Neural cell (in vitro differentiated cells): Measurements from ENCODE around the gene AHRR. TPM values are rescaled to one million over a fixed set of nuclear protein-coding genes. Genes with fewer than 3 reads are reported as not detected.
"Not testable (repeated sequence)": the region's sequence is repeated elsewhere in the genome, so short reads cannot be mapped to it uniquely, and the experiment has no call there.

ENCODE experiments used
- H2AFZ ChIP-seq: fragments of 200-600, 300-800 bp; sonication (generic), shearing (Covaris generic); 2 replicates; pipeline ENCODE4 v1.6.0; 2014; ENCODE audit warnings: low read depth, mild to moderate bottlenecking, antibody characterized with exemption, low read length, moderate library complexity
- H3F3A ChIP-seq: fragments of 200-600 bp; shearing (Covaris generic); 2 replicates; pipeline ENCODE4 v1.6.1; 2016; ENCODE audit warnings: mild to moderate bottlenecking, moderate library complexity, mixed read lengths, antibody characterized with exemption, low read length; ENCODE audit not compliant: insufficient read depth, poor library complexity, severe bottlenecking
- H3K27ac ChIP-seq: fragments of 200-600, 300-800 bp; sonication (generic), shearing (Covaris generic); 2 replicates; pipeline ENCODE4 v1.5.1; 2014; ENCODE audit warnings: mild to moderate bottlenecking, low read length, moderate library complexity
- H3K27me3 ChIP-seq: fragments of 300-800, 200-600 bp; sonication (generic), shearing (Covaris generic); 2 replicates; pipeline ENCODE4 v1.6.0; 2014; ENCODE audit warnings: mild to moderate bottlenecking, low read depth, low read length, moderate library complexity; ENCODE audit not compliant: insufficient read depth
- H3K36me3 ChIP-seq: fragments of 300-800, 200-600 bp; sonication (generic), shearing (Covaris generic); 2 replicates; pipeline ENCODE4 v1.5.1; 2014; ENCODE audit warnings: mild to moderate bottlenecking, antibody characterized with exemption, low read length, moderate library complexity; ENCODE audit not compliant: insufficient read depth
- H3K4me2 ChIP-seq: fragments of 300-800, 200-600 bp; sonication (generic), shearing (Covaris generic); 2 replicates; pipeline ENCODE4 v1.6.0; 2014; ENCODE audit warnings: mild to moderate bottlenecking, low read length
- H3K4me3 ChIP-seq: fragments of 300-800, 200-600 bp; sonication (generic), shearing (Covaris generic); 2 replicates; pipeline ENCODE4 v1.5.1; 2014; ENCODE audit warnings: mild to moderate bottlenecking, low read length, moderate library complexity
- H3K79me2 ChIP-seq: fragments of 200-600 bp; shearing (Covaris generic); replicated peaks from 2 replicates; pipeline ENCODE4 v1.6.0; 2014; ENCODE audit warnings: mild to moderate bottlenecking, low read length, moderate library complexity; ENCODE audit not compliant: insufficient read depth
- H3K9ac ChIP-seq: fragments of 300-800, 200-600 bp; sonication (generic), shearing (Covaris generic); 2 replicates; pipeline ENCODE4 v1.6.1; 2016; ENCODE audit warnings: mild to moderate bottlenecking, low read length, mixed read lengths
- H3K9me2 ChIP-seq: fragments of 200-600 bp; shearing (Covaris generic); 2 replicates; pipeline ENCODE4 v1.6.1; 2016; ENCODE audit warnings: mild to moderate bottlenecking, low read length, mixed read lengths; ENCODE audit not compliant: insufficient read depth
- H3K9me3 ChIP-seq: fragments of 200-600, 300-800 bp; sonication (generic), shearing (Covaris generic); 2 replicates; pipeline ENCODE4 v1.6.1; 2016; ENCODE audit warnings: mild to moderate bottlenecking, mixed run types, low read length, moderate library complexity, mixed read lengths
- H4K20me1 ChIP-seq: fragments of 200-600 bp; shearing (Covaris generic); 2 replicates; pipeline ENCODE4 v1.6.1; 2016; ENCODE audit warnings: mild to moderate bottlenecking, mixed run types; ENCODE audit not compliant: insufficient read depth
- EP300 ChIP-seq: fragments of 450-650 bp; conservative IDR thresholded peaks from 2 replicates; pipeline ENCODE4 v1.6.1; 2014; ENCODE audit warnings: antibody characterized with exemption, mild to moderate bottlenecking, moderate library complexity; ENCODE audit not compliant: poor library complexity, severe bottlenecking
- EZH2 ChIP-seq: fragments of 200-600, 300-800 bp; shearing (Covaris generic), sonication (generic); IDR thresholded peaks from 2 replicates; pipeline ENCODE4 v1.6.1; 2014; ENCODE audit warnings: antibody characterized with exemption, low read length, borderline replicate concordance, mild to moderate bottlenecking; ENCODE audit not compliant: insufficient read depth, poor library complexity, severe bottlenecking
- MXI1 ChIP-seq: fragments of 450-650 bp; conservative IDR thresholded peaks from 2 replicates; pipeline ENCODE4 v1.6.1; 2014; ENCODE audit warnings: antibody characterized with exemption, mild to moderate bottlenecking; ENCODE audit not compliant: poor library complexity, severe bottlenecking
- POLR2AphosphoS5 ChIP-seq: IDR thresholded peaks from 2 replicates; pipeline ENCODE4 v1.6.1; 2012
- RAD21 ChIP-seq: fragments of 450-650 bp; conservative IDR thresholded peaks from 2 replicates; pipeline ENCODE4 v1.6.1; 2014; ENCODE audit warnings: antibody characterized with exemption, mild to moderate bottlenecking, moderate library complexity
- SMC3 ChIP-seq: fragments of 450-650 bp; conservative IDR thresholded peaks from 2 replicates; pipeline ENCODE4 v1.6.1; 2014; ENCODE audit warnings: antibody characterized with exemption, mild to moderate bottlenecking, moderate library complexity; ENCODE audit not compliant: poor library complexity
- TAF1 ChIP-seq: IDR thresholded peaks from 2 replicates; pipeline ENCODE4 v1.6.1; 2012; ENCODE audit warnings: low read depth
- polyA plus RNA-seq: library from polyadenylated mRNA; depleted of rRNA; stranded (reverse); fragments of >200 nt; gene quantifications from 2 replicates; pipeline ENCODE4 v1.2.3, GENCODE V29; 2014
- TF ChIP-seq, protein P1 (sequence below): fragments of 450-650 bp; IDR thresholded peaks from 2 replicates; pipeline ENCODE4 v1.5.1; 2014; ENCODE audit warnings: antibody characterized with exemption, mild to moderate bottlenecking, moderate library complexity; ENCODE audit not compliant: poor library complexity, severe bottlenecking
- TF ChIP-seq, protein P2 (sequence below): IDR thresholded peaks from 2 replicates; pipeline ENCODE4 v1.6.1; 2012; ENCODE audit warnings: borderline replicate concordance

The AHRR gene
- polyA plus RNA-seq, 1 donor from 2014 or later = 0.26 TPM

DNA sequence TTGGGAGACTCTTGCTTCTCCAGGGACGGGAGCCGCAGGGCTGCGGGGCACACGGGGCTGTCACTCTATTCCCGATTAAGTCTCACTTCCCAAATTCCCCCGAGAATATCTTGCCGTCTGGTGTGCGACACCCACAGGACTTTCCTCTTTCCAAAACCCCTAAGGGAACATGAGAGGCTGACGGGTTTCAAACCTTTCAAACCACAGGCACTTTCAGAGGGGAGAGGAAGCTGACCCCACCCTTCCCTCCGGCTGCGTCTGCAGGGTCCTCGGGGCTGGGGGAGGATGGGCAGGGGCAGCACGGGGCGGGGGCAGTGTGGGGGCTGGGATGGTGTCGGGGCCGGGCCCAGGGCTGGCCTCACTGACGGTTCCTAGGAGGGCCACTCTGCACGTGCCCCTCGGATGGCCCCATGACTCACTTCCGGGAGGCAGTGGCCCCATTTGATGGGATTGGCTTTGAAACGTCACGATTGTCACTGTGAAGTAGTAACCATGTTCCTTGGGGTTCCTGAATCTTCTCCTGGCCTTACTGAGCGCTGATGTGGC lies 164.5 kb downstream of the AHRR start:
- Histone ChIP-seq H2AFZ (no peak overlapping the region), H3K9ac (no peak overlapping the region)
- no peak for TF ChIP-seq MXI1
- TF ChIP-seq POLR2AphosphoS5 = no peak
- TF ChIP-seq RAD21 = no peak
- TF ChIP-seq TAF1 = no peak
- TF ChIP-seq EP300 = no peak
- TF ChIP-seq, protein P1, sequence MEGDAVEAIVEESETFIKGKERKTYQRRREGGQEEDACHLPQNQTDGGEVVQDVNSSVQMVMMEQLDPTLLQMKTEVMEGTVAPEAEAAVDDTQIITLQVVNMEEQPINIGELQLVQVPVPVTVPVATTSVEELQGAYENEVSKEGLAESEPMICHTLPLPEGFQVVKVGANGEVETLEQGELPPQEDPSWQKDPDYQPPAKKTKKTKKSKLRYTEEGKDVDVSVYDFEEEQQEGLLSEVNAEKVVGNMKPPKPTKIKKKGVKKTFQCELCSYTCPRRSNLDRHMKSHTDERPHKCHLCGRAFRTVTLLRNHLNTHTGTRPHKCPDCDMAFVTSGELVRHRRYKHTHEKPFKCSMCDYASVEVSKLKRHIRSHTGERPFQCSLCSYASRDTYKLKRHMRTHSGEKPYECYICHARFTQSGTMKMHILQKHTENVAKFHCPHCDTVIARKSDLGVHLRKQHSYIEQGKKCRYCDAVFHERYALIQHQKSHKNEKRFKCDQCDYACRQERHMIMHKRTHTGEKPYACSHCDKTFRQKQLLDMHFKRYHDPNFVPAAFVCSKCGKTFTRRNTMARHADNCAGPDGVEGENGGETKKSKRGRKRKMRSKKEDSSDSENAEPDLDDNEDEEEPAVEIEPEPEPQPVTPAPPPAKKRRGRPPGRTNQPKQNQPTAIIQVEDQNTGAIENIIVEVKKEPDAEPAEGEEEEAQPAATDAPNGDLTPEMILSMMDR = no peak
- TF ChIP-seq EZH2 = no peak
- no peak for TF ChIP-seq SMC3
- TF ChIP-seq, protein P2, sequence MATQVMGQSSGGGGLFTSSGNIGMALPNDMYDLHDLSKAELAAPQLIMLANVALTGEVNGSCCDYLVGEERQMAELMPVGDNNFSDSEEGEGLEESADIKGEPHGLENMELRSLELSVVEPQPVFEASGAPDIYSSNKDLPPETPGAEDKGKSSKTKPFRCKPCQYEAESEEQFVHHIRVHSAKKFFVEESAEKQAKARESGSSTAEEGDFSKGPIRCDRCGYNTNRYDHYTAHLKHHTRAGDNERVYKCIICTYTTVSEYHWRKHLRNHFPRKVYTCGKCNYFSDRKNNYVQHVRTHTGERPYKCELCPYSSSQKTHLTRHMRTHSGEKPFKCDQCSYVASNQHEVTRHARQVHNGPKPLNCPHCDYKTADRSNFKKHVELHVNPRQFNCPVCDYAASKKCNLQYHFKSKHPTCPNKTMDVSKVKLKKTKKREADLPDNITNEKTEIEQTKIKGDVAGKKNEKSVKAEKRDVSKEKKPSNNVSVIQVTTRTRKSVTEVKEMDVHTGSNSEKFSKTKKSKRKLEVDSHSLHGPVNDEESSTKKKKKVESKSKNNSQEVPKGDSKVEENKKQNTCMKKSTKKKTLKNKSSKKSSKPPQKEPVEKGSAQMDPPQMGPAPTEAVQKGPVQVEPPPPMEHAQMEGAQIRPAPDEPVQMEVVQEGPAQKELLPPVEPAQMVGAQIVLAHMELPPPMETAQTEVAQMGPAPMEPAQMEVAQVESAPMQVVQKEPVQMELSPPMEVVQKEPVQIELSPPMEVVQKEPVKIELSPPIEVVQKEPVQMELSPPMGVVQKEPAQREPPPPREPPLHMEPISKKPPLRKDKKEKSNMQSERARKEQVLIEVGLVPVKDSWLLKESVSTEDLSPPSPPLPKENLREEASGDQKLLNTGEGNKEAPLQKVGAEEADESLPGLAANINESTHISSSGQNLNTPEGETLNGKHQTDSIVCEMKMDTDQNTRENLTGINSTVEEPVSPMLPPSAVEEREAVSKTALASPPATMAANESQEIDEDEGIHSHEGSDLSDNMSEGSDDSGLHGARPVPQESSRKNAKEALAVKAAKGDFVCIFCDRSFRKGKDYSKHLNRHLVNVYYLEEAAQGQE = no peak

DNA sequence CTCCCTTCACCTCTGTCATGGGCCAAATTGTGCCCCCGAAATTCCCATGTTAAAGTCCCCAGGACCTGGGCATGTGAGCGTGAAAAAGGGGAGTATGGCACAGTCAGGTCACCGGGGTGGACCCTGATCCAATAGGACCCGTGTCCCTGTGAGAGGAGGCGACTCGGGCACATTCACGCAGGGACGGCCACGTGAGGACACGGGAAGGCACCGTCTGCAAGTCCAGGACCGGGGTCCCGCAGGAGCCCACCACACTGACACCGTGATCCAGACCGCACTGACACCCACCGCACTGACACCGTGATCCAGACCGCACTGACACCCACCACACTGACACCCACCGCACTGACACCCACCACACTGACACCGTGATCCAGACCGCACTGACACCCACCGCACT lies 165.1 kb downstream of the AHRR start:
- not testable (repeated sequence) for H2AFZ ChIP-seq, H3K4me2 ChIP-seq, H3K79me2 ChIP-seq, H3K9ac ChIP-seq, H4K20me1 ChIP-seq, H3K27me3 ChIP-seq, H3K27ac ChIP-seq, H3K36me3 ChIP-seq, H3F3A ChIP-seq, H3K9me2 ChIP-seq, H3K9me3 ChIP-seq, H3K4me3 ChIP-seq

More for the DNA sequence above, 164.5 kb downstream of the AHRR start:
- Histone ChIP-seq H3K9me2 (no peaks in the 10 kb centered on the region), H3K27ac (no peak overlapping the region), H3K79me2 (no peaks in the 10 kb centered on the region), H3K4me2 (no peak overlapping the region), H3K9me3 (no peaks in the 10 kb centered on the region), H3K4me3 (no peak overlapping the region), H4K20me1 (no peaks in the 10 kb centered on the region), H3F3A (no peaks in the 10 kb centered on the region), H3K36me3 (no peaks in the 10 kb centered on the region), H3K27me3 (no peaks in the 10 kb centered on the region)

Other genes starting within 250 kb of the AHRR start
- gene PLEKHG4B, start 229.5 kb upstream of the AHRR start, polyA plus RNA-seq = 0.32 and 0.78 TPM in 2 replicates
- gene LRRC14B, start 130.2 kb upstream of the AHRR start, polyA plus RNA-seq = not detected in 2 replicates
- gene CCDC127, start 103.6 kb upstream of the AHRR start, polyA plus RNA-seq = 5.2 and 5.4 TPM in 2 replicates
- 70.4 and 72.2 TPM in 2 replicates for gene SDHA, start 103.4 kb upstream of the AHRR start, polyA plus RNA-seq
- gene PDCD6, start 50.1 kb upstream of the AHRR start, polyA plus RNA-seq = 207 TPM in 2 replicates
- gene EXOC3, start 121.5 kb downstream of the AHRR start, polyA plus RNA-seq = 27.7 and 33.6 TPM in 2 replicates
- gene SLC9A3, start 202.7 kb downstream of the AHRR start, polyA plus RNA-seq = 3.0 and 4.0 TPM in 2 replicates